GM21526 (cell line): ENCODE data around the gene HACD2.
"Not testable (repeated sequence)": the region's sequence is repeated elsewhere in the genome, so short reads cannot be mapped to it uniquely, and the experiment has no call there.

ENCODE experiments used
- ATAC-seq: cut with Tn5 transposase; IDR thresholded peaks from one replicate; pipeline ENCODE4 v1.9.1; 2021; ENCODE audit warnings: moderate library complexity; ENCODE audit not compliant: unreplicated experiment, low FRiP score

Gene HACD2

GRCh38 chr3:123487063-123487462 lies 97.8 kb downstream of the HACD2 start:
- ATAC-seq = not testable (repeated sequence)

- no peak for ATAC-seq
Observed at GRCh38 chr3:123486460-123486859, 98.4 kb downstream of the HACD2 start.

DNA sequence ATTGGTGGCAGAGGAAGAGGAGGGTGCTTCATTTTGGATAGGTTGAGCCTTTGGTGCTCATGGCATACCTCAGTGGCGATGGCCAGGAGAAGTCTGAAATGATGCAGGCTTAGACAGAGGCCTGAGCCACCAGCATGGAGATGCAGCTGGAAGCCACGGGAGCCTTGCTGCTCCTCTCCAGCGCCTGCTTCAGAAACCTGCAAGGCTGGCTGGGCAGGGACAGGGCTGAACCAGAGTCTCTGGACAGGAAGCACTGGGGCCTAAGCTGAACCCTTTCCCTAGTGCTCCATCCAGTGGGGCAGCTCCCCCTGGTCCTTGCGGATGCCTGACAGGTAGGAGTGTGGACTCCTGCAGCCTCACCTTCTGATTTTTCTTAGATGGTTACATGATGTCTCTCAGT lies 99.3 kb downstream of the HACD2 start:
- no peak for ATAC-seq

GRCh38 chr3:123483146-123483545 lies 101.7 kb downstream of the HACD2 start:
- ATAC-seq = no peak

DNA sequence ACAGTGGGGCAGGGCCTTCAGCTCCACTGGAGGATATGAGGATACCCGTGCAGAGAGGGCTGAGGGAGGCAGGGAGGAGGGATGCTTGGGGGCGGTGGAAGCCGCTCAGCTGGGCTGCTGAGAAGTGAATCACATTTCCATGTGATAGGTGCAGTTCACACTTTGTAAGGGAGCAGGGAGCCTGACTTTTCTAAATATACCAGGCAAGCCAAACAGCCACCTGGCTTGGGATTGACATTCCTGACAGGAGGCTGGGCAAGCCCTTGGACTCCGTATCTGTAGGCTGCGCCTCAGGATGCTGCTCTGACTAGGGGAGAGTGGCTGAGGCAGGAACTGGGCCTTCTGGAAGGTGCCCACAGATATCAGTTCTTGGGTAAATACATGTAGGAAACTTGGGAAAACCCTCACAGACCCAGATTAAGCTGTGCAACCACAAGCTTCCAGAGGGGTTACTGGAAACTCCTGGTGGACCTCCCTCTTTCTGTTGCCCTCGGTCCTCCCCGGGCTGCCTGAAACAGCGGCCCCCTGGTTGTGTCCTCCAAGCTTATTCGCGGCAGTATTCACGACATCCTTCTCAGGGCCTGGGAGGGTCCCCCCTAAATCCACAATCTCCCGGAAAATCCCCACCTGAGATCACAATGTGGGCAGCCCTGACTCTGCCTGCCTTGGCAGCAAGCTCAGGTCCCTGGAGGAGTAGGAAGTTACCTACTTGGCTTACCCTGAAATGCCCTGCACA lies 103.0 kb downstream of the HACD2 start:
- no peak for ATAC-seq

- no peak for ATAC-seq
Observed at GRCh38 chr3:123481071-123481470, 103.8 kb downstream of the HACD2 start.

DNA sequence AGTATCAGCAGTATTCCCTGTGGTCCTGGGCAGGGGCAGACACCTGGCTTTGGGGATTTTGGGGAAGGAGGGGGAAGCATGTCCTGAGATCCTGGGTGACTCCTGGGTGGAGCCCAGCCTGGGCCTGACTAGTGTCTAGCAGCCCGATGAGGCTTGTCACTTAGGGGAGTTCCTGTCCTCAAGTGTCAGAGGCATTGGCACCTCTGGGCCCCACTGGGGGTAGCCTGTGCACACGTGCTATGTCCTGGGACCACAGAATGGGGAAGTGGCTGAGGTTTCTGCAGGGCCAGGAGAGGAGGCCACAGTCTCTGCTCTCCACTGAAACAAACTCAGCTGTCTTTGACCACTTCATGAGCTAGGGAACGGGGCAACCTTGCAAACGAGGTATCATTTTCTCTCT lies 104.4 kb downstream of the HACD2 start:
- ATAC-seq = no peak

- no peak for ATAC-seq
Observed at GRCh38 chr3:123479891-123480290, 105.0 kb downstream of the HACD2 start.

DNA sequence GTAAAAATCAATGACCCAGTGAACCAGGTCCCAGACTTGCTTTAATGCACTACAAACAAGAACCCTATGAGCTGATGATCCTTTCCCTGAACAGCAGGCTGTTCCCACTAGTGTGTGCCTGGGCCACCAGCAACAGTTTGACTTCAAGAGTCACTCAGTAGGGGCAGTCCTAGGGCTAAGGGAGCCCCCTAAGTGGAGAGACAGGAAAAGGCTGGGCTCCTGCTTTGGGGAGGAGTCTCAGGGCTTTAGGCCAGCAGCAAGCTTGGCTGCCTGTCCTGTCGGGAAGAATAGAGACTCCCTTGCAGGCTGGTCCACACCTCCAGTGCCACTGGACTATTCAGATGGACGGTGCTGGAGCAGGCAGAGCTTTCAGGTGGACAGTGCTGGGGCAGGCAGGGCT lies 106.5 kb downstream of the HACD2 start:
- ATAC-seq = no peak

DNA sequence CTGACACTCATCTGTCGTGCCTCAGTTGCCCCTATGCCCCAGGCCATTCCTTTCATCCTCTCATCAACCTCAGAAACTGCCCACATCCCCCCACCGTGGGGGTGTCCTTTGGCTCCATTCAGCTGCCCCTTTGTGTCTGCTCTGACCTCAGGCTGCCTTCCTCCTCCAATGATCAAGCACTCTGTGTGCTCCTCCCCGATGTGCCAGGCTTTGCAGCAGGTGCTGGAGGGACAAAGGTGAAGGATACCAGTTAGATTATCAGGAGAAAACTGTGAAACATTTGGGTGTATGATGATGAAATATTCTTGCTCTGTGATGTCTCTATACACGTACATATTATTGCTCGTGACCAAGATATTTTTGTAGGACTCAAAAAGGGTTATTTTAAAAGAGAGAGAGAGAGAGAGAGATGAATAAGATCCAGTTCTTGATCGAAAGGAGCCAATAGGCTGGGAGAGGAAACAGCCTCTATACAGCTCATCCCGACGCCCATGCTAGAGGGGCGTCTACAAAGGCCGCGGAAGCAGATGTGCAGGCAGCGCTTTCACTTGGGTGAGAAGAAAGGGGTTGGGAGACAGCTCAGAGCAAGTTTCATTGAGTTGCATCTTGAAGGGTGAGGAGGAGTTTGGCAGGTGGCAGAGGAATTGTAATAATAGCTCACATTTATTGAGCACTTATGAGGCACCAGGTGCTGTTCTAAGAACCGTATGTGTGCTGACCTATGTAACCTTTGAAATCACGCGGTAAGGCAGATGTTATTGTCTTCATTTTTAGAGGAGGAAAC lies 107.7 kb downstream of the HACD2 start:
- ATAC-seq = no peak

DNA sequence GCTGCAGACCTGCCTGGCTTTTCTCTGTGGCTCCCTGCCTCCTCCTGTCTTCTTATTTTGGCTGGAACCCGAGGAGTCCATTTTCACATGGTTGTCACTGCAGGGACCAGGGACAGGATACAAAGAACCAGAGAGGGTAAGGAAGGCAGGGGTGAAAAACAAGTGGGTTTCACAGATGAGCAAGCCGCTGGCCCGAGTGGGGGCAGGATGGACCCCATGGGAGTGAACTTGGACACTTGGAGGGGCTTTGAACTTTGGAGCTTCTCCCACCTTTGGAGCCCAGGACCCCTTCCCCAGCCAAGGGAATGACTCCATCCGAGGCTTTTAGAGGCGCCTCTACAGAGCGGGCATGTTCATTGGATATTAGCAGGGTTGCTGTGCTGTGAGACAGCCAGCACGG lies 109.1 kb downstream of the HACD2 start:
- ATAC-seq = no peak

- ATAC-seq = no peak
Observed at GRCh38 chr3:123471106-123471505, 113.7 kb downstream of the HACD2 start.

DNA sequence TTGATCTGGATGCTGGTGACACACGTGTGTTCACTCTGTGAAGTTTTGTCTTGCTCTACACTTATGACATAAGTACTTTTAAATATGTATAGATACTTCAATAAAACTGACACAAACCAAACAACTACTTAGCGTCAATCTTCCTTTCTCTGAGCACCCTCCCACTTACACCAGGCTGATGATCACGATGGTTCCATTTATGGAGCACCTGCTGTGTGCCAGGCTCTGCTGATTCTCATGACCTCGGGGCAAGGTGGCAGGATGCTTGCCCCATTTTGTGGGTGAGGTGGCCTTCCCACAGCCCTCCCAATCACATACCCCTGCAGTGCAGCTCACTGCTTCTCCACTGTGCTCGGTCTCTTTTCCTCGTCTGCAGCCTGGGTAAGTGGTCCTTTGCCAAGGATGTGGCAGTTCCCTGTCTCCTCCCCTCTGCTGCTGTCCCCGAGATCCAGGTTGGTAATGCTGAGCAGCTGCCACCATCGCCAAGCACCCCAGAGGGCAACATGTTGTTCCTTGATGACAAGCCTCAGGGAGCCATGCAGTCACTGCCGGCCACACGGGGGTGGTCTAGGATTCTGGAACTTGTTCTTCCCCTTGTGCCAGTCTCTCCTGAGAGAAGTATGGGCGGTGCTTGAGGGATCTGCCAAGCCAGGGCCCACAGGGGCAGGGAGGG lies 115.4 kb downstream of the HACD2 start:
- ATAC-seq = no peak

GRCh38 chr3:123467046-123467445 lies 117.8 kb downstream of the HACD2 start:
- no peak for ATAC-seq

GRCh38 chr3:123464211-123464610 lies 120.6 kb downstream of the HACD2 start:
- no peak for ATAC-seq

- ATAC-seq = no peak
Observed at GRCh38 chr3:123459862-123460261, 125.0 kb downstream of the HACD2 start.

- ATAC-seq = no peak
Observed at GRCh38 chr3:123458255-123458654, 126.6 kb downstream of the HACD2 start.

GRCh38 chr3:123457841-123458240 lies 127.0 kb downstream of the HACD2 start:
- ATAC-seq = no peak

DNA sequence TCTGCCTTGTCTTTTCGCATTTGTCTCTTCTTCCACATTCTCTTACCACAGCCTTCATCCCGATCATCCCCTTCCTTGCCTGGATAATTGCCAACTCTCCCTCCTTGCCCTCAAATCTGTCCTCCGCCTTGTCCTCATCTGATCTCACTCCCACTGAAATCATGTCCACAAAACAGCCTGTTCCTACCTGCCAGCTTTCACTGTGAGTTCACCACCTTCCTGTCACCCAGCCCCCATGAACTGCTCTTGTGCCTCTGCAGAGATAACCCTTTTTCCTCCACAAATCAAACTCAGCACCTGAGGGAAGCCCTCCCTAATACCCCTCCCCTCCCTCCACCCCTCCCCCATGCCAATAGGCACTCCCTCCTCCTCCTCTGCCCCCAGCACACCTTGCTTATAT lies 131.2 kb downstream of the HACD2 start:
- no peak for ATAC-seq

GRCh38 chr3:123451186-123451585 lies 133.7 kb downstream of the HACD2 start:
- ATAC-seq = no peak

DNA sequence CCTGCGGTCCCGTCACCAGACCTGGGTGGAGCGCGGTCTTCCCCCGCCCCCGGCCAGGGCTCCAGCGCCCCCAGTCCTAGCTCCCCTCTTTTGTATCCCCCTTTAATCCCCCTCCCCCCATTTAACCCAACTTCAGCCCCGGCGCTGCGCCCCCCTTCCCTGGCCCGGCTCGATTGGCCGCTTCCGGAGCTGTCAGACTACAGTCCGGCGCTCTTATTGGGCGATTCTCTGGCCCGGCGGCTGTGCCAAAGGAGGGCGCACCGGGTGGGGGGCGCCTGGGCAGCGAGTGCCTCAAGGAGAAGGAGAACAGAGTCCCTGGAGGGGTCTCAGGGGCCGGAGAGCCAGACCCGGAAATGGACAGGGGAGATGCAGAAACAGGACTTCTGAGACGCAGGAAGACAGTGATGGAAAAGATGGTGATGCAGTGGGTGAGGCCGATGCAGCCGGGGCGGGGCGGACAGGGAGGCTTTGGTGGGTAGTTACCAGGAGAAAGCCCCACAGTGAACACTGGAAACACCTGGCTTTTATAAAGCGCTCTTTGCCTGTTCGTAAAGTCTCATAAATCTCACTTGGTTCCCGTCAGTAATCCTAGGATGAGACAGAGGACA lies 134.8 kb downstream of the HACD2 start:
- ATAC-seq = no peak
